HepG2 (cell line): ENCODE data around the gene ESYT1. TPM values are rescaled to one million over a fixed set of nuclear protein-coding genes. Genes with fewer than 3 reads are reported as not detected.

ENCODE experiments used
- ARNTL ChIP-seq: sonication (generic); formaldehyde crosslinking; IDR thresholded peaks from 2 replicates; pipeline ENCODE4 v1.4.0; 2020; ENCODE audit warnings: mild to moderate bottlenecking, missing genetic modification reagents
- ATF5 ChIP-seq: sonication (generic); formaldehyde crosslinking; IDR thresholded peaks from 2 replicates; pipeline ENCODE4 v1.4.0; 2020; ENCODE audit warnings: mild to moderate bottlenecking, low read depth, missing genetic modification reagents
- CBX1 ChIP-seq: IDR thresholded peaks from one replicate; pipeline ENCODE4 v1.6.1; 2016; ENCODE audit warnings: antibody characterized with exemption, low read depth
- FOXK2 ChIP-seq: fragments of 450-650 bp; IDR thresholded peaks from 2 replicates; pipeline ENCODE4 v1.6.1; 2016
- HINFP ChIP-seq: sonication (generic); formaldehyde crosslinking; IDR thresholded peaks from 2 replicates; pipeline ENCODE4 v1.4.0; 2020; ENCODE audit warnings: low read depth, mild to moderate bottlenecking, missing genetic modification reagents
- KDM4B ChIP-seq: sonication (generic); formaldehyde crosslinking; IDR thresholded peaks from 2 replicates; pipeline ENCODE4 v1.4.0; 2020; ENCODE audit warnings: missing genetic modification reagents
- KLF12 ChIP-seq: sonication (generic); formaldehyde crosslinking; IDR thresholded peaks from 2 replicates; pipeline ENCODE4 v1.4.0; 2020; ENCODE audit warnings: missing genetic modification reagents, borderline replicate concordance
- MED8 ChIP-seq: sonication (generic); formaldehyde crosslinking; IDR thresholded peaks from 2 replicates; pipeline ENCODE4 v1.8.1; 2023; ENCODE audit warnings: mild to moderate bottlenecking, missing genetic modification reagents; ENCODE audit not compliant: insufficient replicate concordance
- MEF2D ChIP-seq: sonication (generic); formaldehyde crosslinking; IDR thresholded peaks from 2 replicates; pipeline ENCODE4 v1.5.1; 2020; ENCODE audit warnings: mild to moderate bottlenecking, missing genetic modification reagents
- TFDP1 ChIP-seq: IDR thresholded peaks from 2 replicates; pipeline ENCODE4 v1.6.1; 2016; ENCODE audit warnings: missing compliant biosample characterization, missing genetic modification reagents, borderline replicate concordance
- ZFP37 ChIP-seq: sonication (generic); formaldehyde crosslinking; IDR thresholded peaks from 2 replicates; pipeline ENCODE4 v1.4.0; 2020; ENCODE audit warnings: missing genetic modification reagents, borderline replicate concordance
- ZNF256 ChIP-seq: sonication (generic); formaldehyde crosslinking; conservative IDR thresholded peaks from 2 replicates; pipeline ENCODE4 v1.4.0; 2020; ENCODE audit warnings: missing genetic modification reagents
- ZNF776 ChIP-seq: sonication (generic); formaldehyde crosslinking; IDR thresholded peaks from 2 replicates; pipeline ENCODE4 v1.4.0; 2020; ENCODE audit warnings: mild to moderate bottlenecking, missing genetic modification reagents
- ZNF792 ChIP-seq: IDR thresholded peaks from 2 replicates; pipeline ENCODE4 v1.6.1; 2016
- polyA plus RNA-seq, 8 experiments: library from polyadenylated mRNA; depleted of rRNA in 3 of 8; stranded (reverse) in 7 of 8; unstranded in 1 of 8; fragments of >200 nt; fragmentation: Illumina TruSeq in 4 of 8; extraction: Trizol in 4 of 8; gene quantifications; 2 replicates each; pipeline versions ENCODE4 v1.2.1 to v1.2.3, GENCODE V29; 2011 to 2016; ENCODE audit warnings: low read depth in 4 of 8, missing spikeins in 1 of 8, mixed read lengths in 1 of 8; ENCODE audit not compliant: insufficient read depth in 1 of 8
- total RNA-seq, 5 experiments: library from RNA; depleted of rRNA; stranded (reverse); fragments of >200 nt; fragmentation: Illumina TruSeq; extraction: Trizol; gene quantifications; 2 replicates each; pipeline ENCODE4 v1.2.3, GENCODE V29; 2016; ENCODE audit warnings: low read depth in 1 of 5
- TF ChIP-seq, protein P1 (sequence below): sonication (generic); formaldehyde crosslinking; IDR thresholded peaks from 2 replicates; pipeline ENCODE4 v1.5.0; 2020; ENCODE audit warnings: mild to moderate bottlenecking, missing genetic modification reagents, borderline replicate concordance
- TF ChIP-seq, protein P2 (sequence below): sonication (generic); formaldehyde crosslinking; IDR thresholded peaks from 2 replicates; pipeline ENCODE4 v1.9.0; 2021; ENCODE audit warnings: mild to moderate bottlenecking, missing genetic modification reagents

Gene ESYT1
- total and polyA plus RNA-seq, 2 of the 13 experiments (the other 11 are each of a cell fraction or from before 2014, with no cell fraction given) = 66.9 to 71.0 TPM

- TF ChIP-seq TFDP1 (CRISPR knock-in tag) (peak; percentile 79), ZNF776 (CRISPR knock-in tag) (no peak; the same call in 1 of the 2 replicates), CBX1 (peak; percentile 68), ZNF256 (CRISPR knock-in tag) (peak; percentile 39; the same call in 1 of the 2 replicates), ATF5 (CRISPR knock-in tag) (0 out of 2 replicates have a peak, but pooled peaks have one; percentile 42), ZFP37 (no peak), MEF2D (peak; percentile 86), ZNF792 (no peak), KLF12 (CRISPR knock-in tag) (no peak), KDM4B (CRISPR knock-in tag) (no peak), ARNTL (CRISPR knock-in tag) (0 out of 2 replicates have a peak, but pooled peaks have one; percentile 46), HINFP (CRISPR knock-in tag) (no peak), MED8 (CRISPR knock-in tag) (peak; percentile 27), FOXK2 (no peak)
- TF ChIP-seq, protein P1, sequence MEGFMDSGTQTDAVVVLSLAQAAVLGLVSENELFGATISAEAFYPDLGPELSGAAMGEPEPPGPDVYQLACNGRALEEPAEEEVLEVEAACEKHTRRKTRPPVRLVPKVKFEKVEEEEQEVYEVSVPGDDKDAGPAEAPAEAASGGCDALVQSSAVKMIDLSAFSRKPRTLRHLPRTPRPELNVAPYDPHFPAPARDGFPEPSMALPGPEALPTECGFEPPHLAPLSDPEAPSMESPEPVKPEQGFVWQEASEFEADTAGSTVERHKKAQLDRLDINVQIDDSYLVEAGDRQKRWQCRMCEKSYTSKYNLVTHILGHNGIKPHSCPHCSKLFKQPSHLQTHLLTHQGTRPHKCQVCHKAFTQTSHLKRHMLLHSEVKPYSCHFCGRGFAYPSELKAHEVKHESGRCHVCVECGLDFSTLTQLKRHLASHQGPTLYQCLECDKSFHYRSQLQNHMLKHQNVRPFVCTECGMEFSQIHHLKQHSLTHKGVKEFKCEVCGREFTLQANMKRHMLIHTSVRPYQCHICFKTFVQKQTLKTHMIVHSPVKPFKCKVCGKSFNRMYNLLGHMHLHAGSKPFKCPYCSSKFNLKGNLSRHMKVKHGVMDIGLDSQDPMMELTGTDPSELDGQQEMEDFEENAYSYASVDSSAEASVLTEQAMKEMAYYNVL = no peak; the same call in 1 of the 2 replicates
- TF ChIP-seq, protein P2, sequence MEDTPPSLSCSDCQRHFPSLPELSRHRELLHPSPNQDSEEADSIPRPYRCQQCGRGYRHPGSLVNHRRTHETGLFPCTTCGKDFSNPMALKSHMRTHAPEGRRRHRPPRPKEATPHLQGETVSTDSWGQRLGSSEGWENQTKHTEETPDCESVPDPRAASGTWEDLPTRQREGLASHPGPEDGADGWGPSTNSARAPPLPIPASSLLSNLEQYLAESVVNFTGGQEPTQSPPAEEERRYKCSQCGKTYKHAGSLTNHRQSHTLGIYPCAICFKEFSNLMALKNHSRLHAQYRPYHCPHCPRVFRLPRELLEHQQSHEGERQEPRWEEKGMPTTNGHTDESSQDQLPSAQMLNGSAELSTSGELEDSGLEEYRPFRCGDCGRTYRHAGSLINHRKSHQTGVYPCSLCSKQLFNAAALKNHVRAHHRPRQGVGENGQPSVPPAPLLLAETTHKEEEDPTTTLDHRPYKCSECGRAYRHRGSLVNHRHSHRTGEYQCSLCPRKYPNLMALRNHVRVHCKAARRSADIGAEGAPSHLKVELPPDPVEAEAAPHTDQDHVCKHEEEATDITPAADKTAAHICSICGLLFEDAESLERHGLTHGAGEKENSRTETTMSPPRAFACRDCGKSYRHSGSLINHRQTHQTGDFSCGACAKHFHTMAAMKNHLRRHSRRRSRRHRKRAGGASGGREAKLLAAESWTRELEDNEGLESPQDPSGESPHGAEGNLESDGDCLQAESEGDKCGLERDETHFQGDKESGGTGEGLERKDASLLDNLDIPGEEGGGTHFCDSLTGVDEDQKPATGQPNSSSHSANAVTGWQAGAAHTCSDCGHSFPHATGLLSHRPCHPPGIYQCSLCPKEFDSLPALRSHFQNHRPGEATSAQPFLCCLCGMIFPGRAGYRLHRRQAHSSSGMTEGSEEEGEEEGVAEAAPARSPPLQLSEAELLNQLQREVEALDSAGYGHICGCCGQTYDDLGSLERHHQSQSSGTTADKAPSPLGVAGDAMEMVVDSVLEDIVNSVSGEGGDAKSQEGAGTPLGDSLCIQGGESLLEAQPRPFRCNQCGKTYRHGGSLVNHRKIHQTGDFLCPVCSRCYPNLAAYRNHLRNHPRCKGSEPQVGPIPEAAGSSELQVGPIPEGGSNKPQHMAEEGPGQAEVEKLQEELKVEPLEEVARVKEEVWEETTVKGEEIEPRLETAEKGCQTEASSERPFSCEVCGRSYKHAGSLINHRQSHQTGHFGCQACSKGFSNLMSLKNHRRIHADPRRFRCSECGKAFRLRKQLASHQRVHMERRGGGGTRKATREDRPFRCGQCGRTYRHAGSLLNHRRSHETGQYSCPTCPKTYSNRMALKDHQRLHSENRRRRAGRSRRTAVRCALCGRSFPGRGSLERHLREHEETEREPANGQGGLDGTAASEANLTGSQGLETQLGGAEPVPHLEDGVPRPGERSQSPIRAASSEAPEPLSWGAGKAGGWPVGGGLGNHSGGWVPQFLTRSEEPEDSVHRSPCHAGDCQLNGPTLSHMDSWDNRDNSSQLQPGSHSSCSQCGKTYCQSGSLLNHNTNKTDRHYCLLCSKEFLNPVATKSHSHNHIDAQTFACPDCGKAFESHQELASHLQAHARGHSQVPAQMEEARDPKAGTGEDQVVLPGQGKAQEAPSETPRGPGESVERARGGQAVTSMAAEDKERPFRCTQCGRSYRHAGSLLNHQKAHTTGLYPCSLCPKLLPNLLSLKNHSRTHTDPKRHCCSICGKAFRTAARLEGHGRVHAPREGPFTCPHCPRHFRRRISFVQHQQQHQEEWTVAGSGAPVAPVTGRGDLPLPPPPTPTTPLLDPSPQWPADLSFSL (CRISPR knock-in tag) = no peak
Observed at GRCh38 chr12:56189918-56190694, 62.0 kb downstream of the ESYT1 start (continued).
